Activated T-cell treated with anti-CD3 and anti-CD28 coated beads, Interleukin-2, amount 50 U/mL, for 72 hours (primary cell): ENCODE measurements around the gene UCKL1. TPM values are rescaled to one million over a fixed set of nuclear protein-coding genes. Genes with fewer than 3 reads are reported as not detected.

Experiments used
- ATAC-seq, 2 donors: fragments of 150-1000 bp; cut with Tn5 transposase; replicated peaks in 1 of 2; 2 replicates each; pipeline ENCODE4 v1.10.0; 2021; ENCODE audit warnings: moderate library complexity in 2 of 2, mild to moderate bottlenecking in 1 of 2
- DNase-seq, 2 donors: peaks; one replicate each; pipeline ENCODE4 v3.0.0; 2021 to 2022; ENCODE audit warnings: mixed read lengths in 1 of 2
- H3K27ac Mint-ChIP-seq: one replicate; pipeline ENCODE4 v1.8.0; 2022; ENCODE audit warnings: mild to moderate bottlenecking, moderate library complexity, mixed read lengths
- H3K27me3 Mint-ChIP-seq: one replicate; pipeline ENCODE4 v1.8.0; 2022; ENCODE audit warnings: low read depth, mixed read lengths
- H3K36me3 Mint-ChIP-seq, 2 donors: one replicate each; pipeline ENCODE4 v1.8.0; 2022; ENCODE audit warnings: mixed read lengths in 2 of 2, mild to moderate bottlenecking in 1 of 2; ENCODE audit not compliant: insufficient read depth in 2 of 2
- H3K4me1 Mint-ChIP-seq: one replicate; pipeline ENCODE4 v1.8.0; 2022; ENCODE audit warnings: low read depth, mixed read lengths
- H3K4me3 Mint-ChIP-seq, 2 donors: one replicate each; pipeline ENCODE4 v1.8.0; 2022; ENCODE audit warnings: mild to moderate bottlenecking in 2 of 2, mixed read lengths in 2 of 2, moderate library complexity in 2 of 2
- H3K9me3 Mint-ChIP-seq, 2 donors: one replicate each; pipeline ENCODE4 v1.8.0; 2022; ENCODE audit warnings: mixed read lengths in 2 of 2
- total RNA-seq, 2 donors: library from RNA; stranded (reverse); gene quantifications; one replicate each; pipeline ENCODE4 v1.2.3, GENCODE V29; 2022

UCKL1 gene
- total RNA-seq, 2 donors from 2014 or later: 27.9 to 33.1 TPM

DNA sequence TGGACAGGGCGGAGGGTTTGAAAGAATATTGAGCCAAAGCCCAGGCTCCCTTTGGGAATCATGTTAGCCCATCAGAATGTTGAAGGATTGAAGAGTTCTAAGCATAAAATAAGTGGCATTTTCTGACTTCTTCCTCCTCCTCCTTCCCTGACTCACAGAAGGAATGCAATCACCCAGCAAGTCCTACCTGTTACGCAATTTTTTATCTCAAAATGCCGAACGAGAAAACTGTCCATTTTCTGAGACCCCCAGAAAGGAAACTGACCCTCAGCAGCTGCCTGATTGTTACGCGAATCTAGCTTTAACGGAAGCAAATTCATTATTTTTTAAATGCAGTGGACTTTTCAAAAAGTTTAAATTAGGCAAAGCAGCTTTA, 66.0 kb downstream of the UCKL1 start:
- DNase-seq: no peak
- H3K36me3 Mint-ChIP-seq: peaks cover 0 to 6% of the 10 kb centered on the region in 2 donors

More for the DNA sequence above, 66.0 kb downstream of the UCKL1 start:
- Mint-ChIP-seq H3K27ac (no peak overlapping the region), H3K4me1 (peaks cover 14% of the 10 kb centered on the region), H3K9me3 (no peaks in the 10 kb centered on the region), H3K27me3 (no peaks in the 10 kb centered on the region), H3K4me3 (no peak overlapping the region)
- ATAC-seq: no peak

Other genes starting within 250 kb of the UCKL1 start
- 10 to 100 TPM; 55.1 to 70.9 TPM for gene ARFRP1, start 248.4 kb downstream of the UCKL1 start, total RNA-seq
- gene ZGPAT, start 248.4 kb downstream of the UCKL1 start, total RNA-seq: 10 to 100 TPM; 24.3 to 28.0 TPM
- gene LIME1, start 219.8 kb downstream of the UCKL1 start, total RNA-seq: 10 to 100 TPM; 13.4 to 21.1 TPM
- 10 to 100 TPM; 43.5 to 47.0 TPM for gene SLC2A4RG, start 216.6 kb downstream of the UCKL1 start, total RNA-seq
- 1 to 10 TPM; 2.7 to 8.2 TPM for gene ZBTB46, start 125.2 kb downstream of the UCKL1 start, total RNA-seq
- gene ABHD16B, start 94.9 kb downstream of the UCKL1 start, total RNA-seq: under 1 TPM in 1 of 2 donors, not detected in 1; 0.22 TPM
- 10 to 100 TPM; 71.5 to 76.8 TPM for gene TPD52L2, start 91.1 kb downstream of the UCKL1 start, total RNA-seq
- gene DNAJC5, start 61.3 kb downstream of the UCKL1 start, total RNA-seq: 10 to 100 TPM; 37.6 to 40.5 TPM
- 10 to 100 TPM; 20.0 to 20.6 TPM for gene ZNF512B, start 13.5 kb upstream of the UCKL1 start, total RNA-seq
- 10 to 100 TPM; 54.6 to 77.0 TPM for gene SAMD10, start 23.2 kb upstream of the UCKL1 start, total RNA-seq
- 10 to 100 TPM; 77.5 to 95.7 TPM for gene PRPF6, start 24.7 kb upstream of the UCKL1 start, total RNA-seq
- 10 to 100 TPM; 28.6 to 35.6 TPM for gene C20orf204, start 79.8 kb upstream of the UCKL1 start, total RNA-seq
- gene SOX18, start 93.2 kb upstream of the UCKL1 start, total RNA-seq: under 1 TPM; 0.46 to 0.72 TPM
- gene TCEA2, start 106.8 kb upstream of the UCKL1 start, total RNA-seq: 10 to 100 TPM; 55.5 to 61.6 TPM
- gene RGS19, start 123.1 kb upstream of the UCKL1 start, total RNA-seq: 10 to 100 TPM; 38.1 to 40.0 TPM
- 1 to 10 TPM; 1.3 to 1.7 TPM for gene OPRL1, start 123.7 kb upstream of the UCKL1 start, total RNA-seq
- gene LKAAEAR1, start 128.0 kb upstream of the UCKL1 start, total RNA-seq: under 1 TPM in 1 of 2 donors, not detected in 1; 0.29 TPM
- not detected for gene NPBWR2, start 151.1 kb upstream of the UCKL1 start, total RNA-seq
- under 1 TPM; 0.12 to 0.23 TPM for gene MYT1, start 208.0 kb upstream of the UCKL1 start, total RNA-seq